DMS53 treated with DMSO at 0.1 percent for 48 hours (cell line): ENCODE results near the gene NEK10.

Experiments
- DNase-seq: peaks from one replicate; lab custom pipeline; 2025; ENCODE audit not compliant: unreplicated experiment; lab: John Stamatoyannopoulos, UW

The NEK10 gene

DNA sequence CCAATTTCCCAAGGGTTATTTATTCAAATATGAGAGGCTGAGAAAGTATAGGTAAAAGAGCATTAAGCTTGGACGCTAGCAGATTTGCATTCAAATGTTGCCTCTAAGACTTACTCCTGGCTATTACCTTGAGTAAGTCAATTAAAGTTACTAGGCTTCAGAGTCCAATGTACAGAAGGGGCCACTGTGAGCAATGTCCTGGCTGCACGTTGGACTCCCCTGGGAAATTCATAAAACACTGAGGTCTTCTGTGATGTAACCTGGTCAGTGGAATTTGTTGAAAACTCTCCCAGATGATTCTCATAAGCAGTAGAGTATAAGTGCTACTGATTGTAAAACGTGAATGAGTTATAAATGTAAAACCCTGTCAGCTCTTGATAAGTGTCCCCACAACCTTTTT, 295.3 kb downstream of the NEK10 start:
- DNase-seq: no peak

DNA sequence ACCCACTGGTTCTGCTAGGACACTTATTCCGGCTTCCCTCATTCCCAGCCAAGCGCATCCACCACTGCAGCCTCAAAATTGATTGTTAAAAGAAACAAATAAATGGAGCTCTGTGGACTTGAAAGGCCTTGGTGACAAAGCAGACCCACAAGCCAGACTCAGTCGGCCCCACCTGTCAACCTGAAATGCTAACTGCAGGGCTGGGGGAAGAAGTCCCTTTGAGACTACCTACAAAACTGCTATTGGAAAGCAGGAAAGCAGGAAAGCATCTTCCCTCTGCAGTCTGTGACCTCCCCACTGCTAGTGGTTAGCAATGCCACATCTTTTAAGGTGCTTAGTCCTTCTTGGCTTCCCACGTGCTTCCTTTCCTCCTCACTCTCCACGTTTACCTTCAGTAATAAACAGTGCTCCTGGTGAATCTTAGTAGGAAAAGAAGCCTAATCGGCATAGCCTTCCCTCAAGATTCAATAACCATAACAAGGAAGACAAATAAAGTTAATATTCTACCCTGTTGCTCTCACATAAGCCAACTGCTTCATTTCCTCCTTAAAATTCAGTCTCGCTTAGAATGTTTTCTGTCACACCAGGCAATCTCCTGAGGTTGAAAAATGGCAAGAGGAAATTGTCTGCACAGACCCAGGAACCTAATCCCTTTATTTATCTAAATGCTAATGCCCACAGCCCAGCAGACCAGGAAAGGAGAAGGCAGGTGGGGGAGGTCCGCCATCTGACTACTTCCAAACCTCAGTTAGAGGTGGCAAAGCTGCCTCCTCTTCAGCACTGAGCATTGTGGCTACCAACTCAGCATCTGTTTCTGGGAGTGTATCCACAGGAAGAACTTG, 296.2 kb downstream of the NEK10 start:
- DNase-seq: no peak

DNA sequence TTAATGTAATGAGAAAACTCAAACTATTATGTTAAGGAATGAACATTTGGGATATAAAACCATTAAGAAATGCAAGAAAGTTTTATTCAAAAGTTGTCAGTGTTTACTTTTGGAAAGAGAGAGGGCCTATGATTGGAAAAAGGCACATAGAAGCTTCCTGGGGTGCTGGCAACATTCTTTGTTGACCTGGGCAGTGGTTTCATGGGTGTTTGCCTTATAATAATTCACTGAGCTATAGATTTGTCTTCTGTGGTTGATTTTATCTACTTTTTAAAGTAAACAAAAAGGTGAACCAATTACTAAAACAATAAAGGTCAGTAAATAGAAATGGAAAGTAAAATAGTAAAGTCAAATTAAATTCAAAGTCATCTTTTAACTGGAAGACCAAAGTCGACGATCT, 308.8 kb downstream of the NEK10 start:
- no peak for DNase-seq
